ENCODE measurements around the gene PODXL2.

PODXL2 gene

GRCh38 chr3:127710155-127710941 lies 81.4 kb downstream of the PODXL2 start:
- DNase-seq (ENCODE audit: low spot score), result no peak

GRCh38 chr3:127711021-127711695 lies 82.2 kb downstream of the PODXL2 start:
- no peak for DNase-seq (ENCODE audit: low spot score)

- no peak for DNase-seq (ENCODE audit: low spot score)
These were observed 82.9 kb downstream of the PODXL2 start for GRCh38 chr3:127711896-127712295.

GRCh38 chr3:127712461-127712860 lies 83.5 kb downstream of the PODXL2 start:
- no peak for DNase-seq (ENCODE audit: low spot score)

- no peak for DNase-seq (ENCODE audit: low spot score)
These were observed 84.1 kb downstream of the PODXL2 start for GRCh38 chr3:127712881-127713771.

- no peak for DNase-seq (ENCODE audit: low spot score)
These were observed 85.2 kb downstream of the PODXL2 start for GRCh38 chr3:127714125-127714571.

GRCh38 chr3:127714866-127715265 lies 85.9 kb downstream of the PODXL2 start:
- DNase-seq (ENCODE audit: low spot score), result no peak

- no peak for DNase-seq (ENCODE audit: low spot score)
These were observed 86.5 kb downstream of the PODXL2 start for GRCh38 chr3:127715532-127715931.

GRCh38 chr3:127716384-127716783 lies 87.4 kb downstream of the PODXL2 start:
- no peak for DNase-seq (ENCODE audit: low spot score)

- DNase-seq (ENCODE audit: low spot score), result no peak
These were observed 88.6 kb downstream of the PODXL2 start for GRCh38 chr3:127717357-127718244.

GRCh38 chr3:127718245-127718915 lies 89.4 kb downstream of the PODXL2 start:
- DNase-seq (ENCODE audit: low spot score), result no peak

- DNase-seq (ENCODE audit: low spot score), result no peak
These were observed 89.9 kb downstream of the PODXL2 start for GRCh38 chr3:127718916-127719290.

- no peak for DNase-seq (ENCODE audit: low spot score)
These were observed 90.4 kb downstream of the PODXL2 start for GRCh38 chr3:127719369-127719768.

- no peak for DNase-seq (ENCODE audit: low spot score)
These were observed 91.3 kb downstream of the PODXL2 start for GRCh38 chr3:127720161-127720823.

GRCh38 chr3:127720985-127721935 lies 92.3 kb downstream of the PODXL2 start:
- DNase-seq (ENCODE audit: low spot score), result no peak

GRCh38 chr3:127722091-127722784 lies 93.3 kb downstream of the PODXL2 start:
- no peak for DNase-seq (ENCODE audit: low spot score)

Measured in RKO (cell line).